Fibroblast of mammary gland (primary cell): Measurements from ENCODE around the gene CLCN5.

Source experiments
- DNase-seq: peaks from one replicate; pipeline ENCODE4 v3.0.0-alpha.2; 2010; ENCODE audit warnings: low read depth
- H3K4me3 ChIP-seq: 2 replicates; pipeline ENCODE4 v1.5.1; 2011; ENCODE audit warnings: low read depth, mild to moderate bottlenecking, low read length, moderate library complexity; ENCODE audit not compliant: control insufficient read depth
- TF ChIP-seq, protein P1 (sequence below): conservative IDR thresholded peaks from 2 replicates; pipeline ENCODE4 v1.5.1; 2011; ENCODE audit warnings: low read depth, low read length, inconsistent platforms; ENCODE audit not compliant: control insufficient read depth, insufficient read depth

CLCN5 gene

GRCh38 chrX:50045823-50046222, 123.4 kb downstream of the CLCN5 start:
- DNase-seq: no peak
- no peak overlapping the region for H3K4me3 ChIP-seq
- TF ChIP-seq, protein P1, sequence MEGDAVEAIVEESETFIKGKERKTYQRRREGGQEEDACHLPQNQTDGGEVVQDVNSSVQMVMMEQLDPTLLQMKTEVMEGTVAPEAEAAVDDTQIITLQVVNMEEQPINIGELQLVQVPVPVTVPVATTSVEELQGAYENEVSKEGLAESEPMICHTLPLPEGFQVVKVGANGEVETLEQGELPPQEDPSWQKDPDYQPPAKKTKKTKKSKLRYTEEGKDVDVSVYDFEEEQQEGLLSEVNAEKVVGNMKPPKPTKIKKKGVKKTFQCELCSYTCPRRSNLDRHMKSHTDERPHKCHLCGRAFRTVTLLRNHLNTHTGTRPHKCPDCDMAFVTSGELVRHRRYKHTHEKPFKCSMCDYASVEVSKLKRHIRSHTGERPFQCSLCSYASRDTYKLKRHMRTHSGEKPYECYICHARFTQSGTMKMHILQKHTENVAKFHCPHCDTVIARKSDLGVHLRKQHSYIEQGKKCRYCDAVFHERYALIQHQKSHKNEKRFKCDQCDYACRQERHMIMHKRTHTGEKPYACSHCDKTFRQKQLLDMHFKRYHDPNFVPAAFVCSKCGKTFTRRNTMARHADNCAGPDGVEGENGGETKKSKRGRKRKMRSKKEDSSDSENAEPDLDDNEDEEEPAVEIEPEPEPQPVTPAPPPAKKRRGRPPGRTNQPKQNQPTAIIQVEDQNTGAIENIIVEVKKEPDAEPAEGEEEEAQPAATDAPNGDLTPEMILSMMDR: no peak

DNA sequence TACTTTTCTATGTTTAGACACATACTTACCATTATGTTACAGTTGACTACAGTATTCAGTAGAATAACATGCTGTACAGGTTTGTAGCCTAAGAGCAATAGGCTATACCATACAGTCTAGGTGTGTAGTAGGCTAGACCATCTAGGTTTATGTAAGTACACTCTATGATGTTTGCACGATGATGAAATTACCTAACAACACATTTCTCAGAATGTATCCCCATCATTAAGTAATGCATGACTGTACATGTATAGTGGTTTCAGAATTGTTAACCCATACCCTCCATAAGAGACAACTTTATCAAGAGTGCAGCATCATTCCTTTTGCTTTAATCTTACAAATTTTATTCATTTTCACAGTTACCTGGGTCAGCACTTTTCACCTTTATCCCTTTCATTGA, 126.8 kb downstream of the CLCN5 start:
- TF ChIP-seq, protein P1: no peak

GRCh38 chrX:50054147-50054546, 131.8 kb downstream of the CLCN5 start:
- no peak for DNase-seq
- TF ChIP-seq, protein P1: no peak
- H3K4me3 ChIP-seq: no peak overlapping the region

More for the DNA sequence above, 126.8 kb downstream of the CLCN5 start:
- no peak for DNase-seq
- H3K4me3 ChIP-seq: no peak overlapping the region

DNA sequence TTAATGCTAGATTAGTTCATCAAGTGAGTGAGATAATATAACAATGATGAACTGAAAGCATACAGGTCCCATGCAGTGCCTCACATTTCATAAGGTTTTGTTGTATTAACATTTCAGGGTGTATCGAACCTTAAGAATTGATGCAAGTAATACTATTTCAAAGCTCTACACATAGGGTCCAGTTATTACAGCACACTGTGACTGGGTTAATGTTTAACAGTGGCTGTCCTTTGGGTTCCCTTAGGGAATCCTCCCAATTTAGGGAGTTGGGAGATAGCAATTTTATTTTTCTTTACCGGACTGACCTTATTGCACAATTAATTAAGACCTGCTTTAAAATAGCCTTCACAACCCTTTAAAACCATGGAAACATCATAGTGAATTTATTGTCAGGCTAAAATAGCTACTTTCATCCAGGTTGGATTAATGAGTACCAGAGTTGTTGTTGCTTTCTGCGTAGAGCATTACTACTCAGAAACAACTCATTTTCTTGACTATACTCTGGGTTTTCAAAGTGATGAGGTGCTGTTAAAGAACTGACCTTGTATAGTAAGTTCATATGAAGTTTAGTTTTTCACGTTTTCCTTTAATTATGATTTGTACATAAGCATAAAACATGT, 144.0 kb downstream of the CLCN5 start:
- no peak for DNase-seq
- H3K4me3 ChIP-seq: no peak overlapping the region
- TF ChIP-seq, protein P1: no peak

- TF ChIP-seq, protein P1: no peak
- no peak overlapping the region for H3K4me3 ChIP-seq
- DNase-seq: peak; percentile 36
These were observed 145.3 kb downstream of the CLCN5 start for GRCh38 chrX:50067435-50068284.

GRCh38 chrX:50068285-50068563, 145.8 kb downstream of the CLCN5 start:
- TF ChIP-seq, protein P1: no peak
- no peak overlapping the region for H3K4me3 ChIP-seq
- DNase-seq: no peak
